Panc1 (cell line): ENCODE results near the gene LAMB1. TPM values are rescaled to one million over a fixed set of nuclear protein-coding genes. Genes with fewer than 3 reads are reported as not detected.

Experiments used
- ATAC-seq: fragments of 200-7000 bp; cut with Tn5 transposase; 2 replicates; pipeline ENCODE4 v1.9.1; 2020; ENCODE audit warnings: mild to moderate bottlenecking, moderate library complexity
- BruUV-seq: library from RNA; stranded (reverse); fragments of 400-500 nt; replicated peaks from 2 replicates; lab custom pipeline; 2021; lab: Mats Ljungman, UMichigan
- CTCF ChIA-PET: fragments of 300-600 bp; sonication (Branson Sonifier 250); formaldehyde crosslinking; loops from one replicate; lab custom pipeline; 2022; ENCODE audit warnings: antibody characterized with exemption; lab: Charles Lee
- POLR2A ChIA-PET: fragments of 300-600 bp; sonication (Branson Sonifier 250); formaldehyde crosslinking; loops from one replicate; lab custom pipeline; 2022; ENCODE audit warnings: antibody characterized with exemption; lab: Charles Lee
- DNase-seq: peaks from one replicate; pipeline ENCODE4 v3.0.0-alpha.2; 2010; ENCODE audit warnings: low read depth, low spot score
- H3K27ac ChIP-seq: 2 replicates; pipeline ENCODE4 v1.5.1; 2011; ENCODE audit warnings: mild to moderate bottlenecking, low read length, inconsistent platforms
- H3K27me3 ChIP-seq: fragments of 200-500 bp; sonication (Bioruptor generic); 2 replicates; pipeline ENCODE4 v1.6.0; 2014; ENCODE audit warnings: low read length, inconsistent platforms; ENCODE audit not compliant: control insufficient read depth, insufficient read depth
- H3K36me3 ChIP-seq: fragments of 200-500 bp; sonication (Bioruptor generic); 2 replicates; pipeline ENCODE4 v1.5.1; 2014; ENCODE audit warnings: inconsistent platforms, mild to moderate bottlenecking, low read length, moderate library complexity; ENCODE audit not compliant: control insufficient read depth, insufficient read depth
- H3K4me1 ChIP-seq: 2 replicates; pipeline ENCODE4 v1.5.1; 2011; ENCODE audit warnings: inconsistent platforms, mild to moderate bottlenecking, low read length, moderate library complexity; ENCODE audit not compliant: control insufficient read depth, insufficient read depth
- H3K4me3 ChIP-seq, 2 experiments: 2 replicates each; pipeline ENCODE4 v1.5.1; 2011 to 2012; ENCODE audit warnings: low read depth in 2 of 2, low read length in 2 of 2, mild to moderate bottlenecking in 2 of 2, inconsistent platforms in 1 of 2, moderate library complexity in 1 of 2
- H3K9me3 ChIP-seq: fragments of 200-500 bp; sonication (Bioruptor generic); 2 replicates; pipeline ENCODE4 v1.5.1; 2014; ENCODE audit warnings: low read depth, mild to moderate bottlenecking, inconsistent platforms, low read length, moderate library complexity; ENCODE audit not compliant: control insufficient read depth, insufficient read depth
- POLR2AphosphoS5 ChIP-seq: IDR thresholded peaks from 2 replicates; pipeline ENCODE4 v1.6.1; 2012; ENCODE audit warnings: mild to moderate bottlenecking, low read depth, low read length, moderate library complexity
- SIN3A ChIP-seq: IDR thresholded peaks from 2 replicates; pipeline ENCODE4 v1.6.1; 2012; ENCODE audit warnings: low read depth, mild to moderate bottlenecking, low read length, moderate library complexity, borderline replicate concordance; ENCODE audit not compliant: insufficient read depth
- TCF7L2 ChIP-seq: IDR thresholded peaks from 2 replicates; pipeline ENCODE4 v1.6.1; 2011; ENCODE audit warnings: mild to moderate bottlenecking, low read depth, low read length, inconsistent platforms
- in situ Hi-C: cut with HindIII; loops from 2 replicates; pipeline ENCODE4 v1.10.0; 2016; ENCODE audit warnings: low sequenced_read_pairs, low pct_unique_long_range_greater_than_20kb
- intact Hi-C: fragments of 100-400 bp; cut with micrococcal nuclease; formaldehyde crosslinking; loops from one replicate; pipeline ENCODE4 v1.10.0; 2022; ENCODE audit not compliant: unreplicated experiment
- total RNA-seq: library from RNA; stranded (reverse); gene quantifications from one replicate; pipeline ENCODE4 v1.2.1, GENCODE V29; 2021; ENCODE audit not compliant: unreplicated experiment
- TF ChIP-seq, protein P1 (sequence below), 2 experiments: IDR thresholded peaks; 2 replicates each; pipeline ENCODE4 v1.6.1; 2011 to 2012; ENCODE audit warnings: low read depth in 2 of 2, control low read depth in 1 of 2, low read length in 1 of 2, mild to moderate bottlenecking in 1 of 2, moderate library complexity in 1 of 2; ENCODE audit not compliant: insufficient read depth in 1 of 2
- TF ChIP-seq, protein P2 (sequence below): fragments of 450-650 bp; IDR thresholded peaks from 2 replicates; pipeline ENCODE4 v1.5.1; 2017; ENCODE audit warnings: mild to moderate bottlenecking

The LAMB1 gene
- total RNA-seq, 1 experiment from 2014 or later = 204 TPM

DNA sequence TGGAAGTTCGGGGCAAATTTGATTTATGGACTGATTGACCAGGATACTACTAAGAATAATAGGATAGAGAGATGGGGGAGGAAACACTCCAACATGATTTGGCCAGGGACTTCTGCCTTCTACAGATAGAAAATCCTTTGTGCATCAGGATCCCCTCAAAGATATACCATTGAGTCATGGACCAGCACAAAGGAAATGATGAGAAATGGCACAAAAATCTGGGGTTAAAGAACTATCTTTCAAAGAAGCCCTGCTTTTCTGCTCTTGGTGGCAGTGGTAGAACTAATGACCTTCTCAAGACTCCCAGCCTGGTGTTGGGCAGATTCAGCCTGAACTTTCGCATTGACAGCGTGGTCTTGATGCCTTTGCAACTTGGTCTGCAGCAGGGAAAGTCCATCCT, 27.6 kb upstream of the LAMB1 start:
- in situ Hi-C loops (no loop called here), intact Hi-C loops (no loop called here)
- Histone ChIP-seq H3K9me3 (no peaks in the 10 kb centered on the region), H3K27ac (no peak overlapping the region), H3K27me3 (no peaks in the 10 kb centered on the region), H3K4me3 (no peak overlapping the region), H3K36me3 (no peaks in the 10 kb centered on the region), H3K4me1 (no peaks in the 10 kb centered on the region)
- DNase-seq (no peak), ATAC-seq (no peak)
- no TSS peak for BruUV-seq
- TF ChIP-seq, protein P1, sequence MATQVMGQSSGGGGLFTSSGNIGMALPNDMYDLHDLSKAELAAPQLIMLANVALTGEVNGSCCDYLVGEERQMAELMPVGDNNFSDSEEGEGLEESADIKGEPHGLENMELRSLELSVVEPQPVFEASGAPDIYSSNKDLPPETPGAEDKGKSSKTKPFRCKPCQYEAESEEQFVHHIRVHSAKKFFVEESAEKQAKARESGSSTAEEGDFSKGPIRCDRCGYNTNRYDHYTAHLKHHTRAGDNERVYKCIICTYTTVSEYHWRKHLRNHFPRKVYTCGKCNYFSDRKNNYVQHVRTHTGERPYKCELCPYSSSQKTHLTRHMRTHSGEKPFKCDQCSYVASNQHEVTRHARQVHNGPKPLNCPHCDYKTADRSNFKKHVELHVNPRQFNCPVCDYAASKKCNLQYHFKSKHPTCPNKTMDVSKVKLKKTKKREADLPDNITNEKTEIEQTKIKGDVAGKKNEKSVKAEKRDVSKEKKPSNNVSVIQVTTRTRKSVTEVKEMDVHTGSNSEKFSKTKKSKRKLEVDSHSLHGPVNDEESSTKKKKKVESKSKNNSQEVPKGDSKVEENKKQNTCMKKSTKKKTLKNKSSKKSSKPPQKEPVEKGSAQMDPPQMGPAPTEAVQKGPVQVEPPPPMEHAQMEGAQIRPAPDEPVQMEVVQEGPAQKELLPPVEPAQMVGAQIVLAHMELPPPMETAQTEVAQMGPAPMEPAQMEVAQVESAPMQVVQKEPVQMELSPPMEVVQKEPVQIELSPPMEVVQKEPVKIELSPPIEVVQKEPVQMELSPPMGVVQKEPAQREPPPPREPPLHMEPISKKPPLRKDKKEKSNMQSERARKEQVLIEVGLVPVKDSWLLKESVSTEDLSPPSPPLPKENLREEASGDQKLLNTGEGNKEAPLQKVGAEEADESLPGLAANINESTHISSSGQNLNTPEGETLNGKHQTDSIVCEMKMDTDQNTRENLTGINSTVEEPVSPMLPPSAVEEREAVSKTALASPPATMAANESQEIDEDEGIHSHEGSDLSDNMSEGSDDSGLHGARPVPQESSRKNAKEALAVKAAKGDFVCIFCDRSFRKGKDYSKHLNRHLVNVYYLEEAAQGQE (IDR thresholded peaks at IDR 0.05; ENCODE audit: insufficient read depth in 1 of 2, low read depth in 2 of 2, low read length in 1 of 2) = no peak
- TF ChIP-seq TCF7L2 (no peak), SIN3A (no peak)
- TF ChIP-seq, protein P2, sequence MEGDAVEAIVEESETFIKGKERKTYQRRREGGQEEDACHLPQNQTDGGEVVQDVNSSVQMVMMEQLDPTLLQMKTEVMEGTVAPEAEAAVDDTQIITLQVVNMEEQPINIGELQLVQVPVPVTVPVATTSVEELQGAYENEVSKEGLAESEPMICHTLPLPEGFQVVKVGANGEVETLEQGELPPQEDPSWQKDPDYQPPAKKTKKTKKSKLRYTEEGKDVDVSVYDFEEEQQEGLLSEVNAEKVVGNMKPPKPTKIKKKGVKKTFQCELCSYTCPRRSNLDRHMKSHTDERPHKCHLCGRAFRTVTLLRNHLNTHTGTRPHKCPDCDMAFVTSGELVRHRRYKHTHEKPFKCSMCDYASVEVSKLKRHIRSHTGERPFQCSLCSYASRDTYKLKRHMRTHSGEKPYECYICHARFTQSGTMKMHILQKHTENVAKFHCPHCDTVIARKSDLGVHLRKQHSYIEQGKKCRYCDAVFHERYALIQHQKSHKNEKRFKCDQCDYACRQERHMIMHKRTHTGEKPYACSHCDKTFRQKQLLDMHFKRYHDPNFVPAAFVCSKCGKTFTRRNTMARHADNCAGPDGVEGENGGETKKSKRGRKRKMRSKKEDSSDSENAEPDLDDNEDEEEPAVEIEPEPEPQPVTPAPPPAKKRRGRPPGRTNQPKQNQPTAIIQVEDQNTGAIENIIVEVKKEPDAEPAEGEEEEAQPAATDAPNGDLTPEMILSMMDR = no peak
- ChIA-PET POLR2A (interaction anchor here (0.7 kb wide), 1 partner anchor 16 kb away, joined by 8 read pairs; no protein-coding TSS in a partner anchor), CTCF (no interaction called here)

DNA sequence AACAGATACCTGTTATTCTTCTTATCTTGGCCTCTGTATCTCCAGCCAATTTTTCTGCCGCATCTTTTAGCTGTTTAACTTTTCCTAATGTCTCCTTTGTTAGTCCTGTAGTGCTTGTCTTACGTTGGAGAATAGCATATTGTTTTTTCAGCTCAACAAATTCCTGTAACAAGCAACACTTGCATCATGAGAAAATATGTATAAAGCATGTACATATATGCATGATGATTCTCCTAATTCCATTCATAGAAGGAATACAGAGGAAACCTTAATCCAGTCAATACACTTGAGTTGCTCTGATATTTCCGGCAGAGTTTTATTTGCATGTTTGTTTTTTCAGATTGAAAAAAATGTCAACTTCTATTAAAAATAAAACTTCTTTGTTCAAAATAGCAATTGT, 26.1 kb upstream of the LAMB1 start:
- BruUV-seq = no TSS peak
- ChIA-PET POLR2A (no interaction called here), CTCF (no interaction called here)
- Histone ChIP-seq H3K9me3 (no peaks in the 10 kb centered on the region), H3K4me3 (no peak overlapping the region), H3K27me3 (no peaks in the 10 kb centered on the region), H3K4me1 (no peaks in the 10 kb centered on the region), H3K27ac (no peak overlapping the region), H3K36me3 (no peaks in the 10 kb centered on the region)
- no peak for TF ChIP-seq POLR2AphosphoS5
- TF ChIP-seq SIN3A = no peak
- TF ChIP-seq TCF7L2 = no peak
- TF ChIP-seq, protein P2 = no peak
- TF ChIP-seq, protein P1 (IDR thresholded peaks at IDR 0.05; ENCODE audit: insufficient read depth in 1 of 2, low read depth in 2 of 2, low read length in 1 of 2) = no peak
- no peak for DNase-seq
- in situ Hi-C loops = no loop called here
- intact Hi-C loops = no loop called here
- no peak for ATAC-seq
